Measurements from ENCODE around the gene UGT1A9. TPM values are rescaled to one million over a fixed set of nuclear protein-coding genes. Genes with fewer than 3 reads are reported as not detected.

UGT1A9 gene
- total RNA-seq, 1 experiment from 2014 or later = not detected

GRCh38 chr2:233819884-233820773, 148.4 kb downstream of the UGT1A9 start:
- no peak overlapping the region for H3K23ac ChIP-seq (ENCODE audit: insufficient read length, low read depth, low read length)
- peak; percentile 16 for DNase-seq
- no peaks in the 10 kb centered on the region; a peak in 1 of 5 replicates for H3K9me3 Mint-ChIP-seq
- no peak overlapping the region for H2BK120ac ChIP-seq (ENCODE audit: low read depth, low read length, poor library complexity, severe bottlenecking)
- no peak overlapping the region for H2BK20ac ChIP-seq (ENCODE audit: low read depth, low read length, poor library complexity, severe bottlenecking)
- H3K4me1 ChIP-seq (ENCODE audit: insufficient read depth, low read length) = no peaks in the 10 kb centered on the region
- H2BK5ac ChIP-seq (ENCODE audit: insufficient read length, low read length) = no peak overlapping the region
- H3T11ph ChIP-seq (ENCODE audit: low read length) = no peak overlapping the region
- H2BK15ac ChIP-seq (ENCODE audit: low read depth, low read length) = no peak overlapping the region
- no peak overlapping the region for H2BK12ac ChIP-seq (ENCODE audit: insufficient read length, low read depth, low read length)
- no peak overlapping the region for H2AFZ ChIP-seq (ENCODE audit: low read length)
- no peak overlapping the region for H3K9ac ChIP-seq (ENCODE audit: extremely low read depth, insufficient read length, low read length)
- no peak for TF ChIP-seq CTCF (conservative IDR thresholded peaks at IDR 0.05)
- no peaks in the 10 kb centered on the region for H3K79me2 ChIP-seq (ENCODE audit: insufficient read depth, low read length)
- no peak overlapping the region for H3K56ac ChIP-seq (ENCODE audit: insufficient read length, low read depth, low read length)
- no peak overlapping the region for H3K27ac ChIP-seq (ENCODE audit: insufficient read length, low read depth, low read length)
- no peaks in the 10 kb centered on the region for H3K79me1 ChIP-seq (ENCODE audit: insufficient read depth, low read depth, low read length, poor library complexity, severe bottlenecking)
- no peak overlapping the region for H3K4me3 Mint-ChIP-seq
- peaks cover 1% of the 10 kb centered on the region; the same call in 1 of the 2 replicates for H3K27me3 Mint-ChIP-seq (ENCODE audit: low read depth)
- no peaks in the 10 kb centered on the region for H3K23me2 ChIP-seq (ENCODE audit: insufficient read length, low read depth, low read length, poor library complexity, severe bottlenecking)
- no peak overlapping the region for H2AK5ac ChIP-seq (ENCODE audit: insufficient read length, low read length)
- H3K4me2 ChIP-seq (ENCODE audit: insufficient read depth, insufficient read length, low read length) = no peak overlapping the region
- no CpG with 5 or more reads among the region's 18 CpGs for WGBS (ENCODE audit: extremely low coverage, insufficient read length, low lambda C conversion rate)
- no peak overlapping the region for H3K18ac ChIP-seq (ENCODE audit: insufficient read length, low read depth, low read length)
- no peaks in the 10 kb centered on the region for H3K27me3 ChIP-seq (ENCODE audit: insufficient read depth, low read length)
- no peak overlapping the region for H4K5ac ChIP-seq (ENCODE audit: insufficient read length, low read depth, low read length)
- H3K4me1 Mint-ChIP-seq = no peaks in the 10 kb centered on the region; a peak in 1 of 4 replicates
- no peak overlapping the region for H3K27ac Mint-ChIP-seq
- H4K8ac ChIP-seq (replicated peaks; ENCODE audit: insufficient read length, low read depth, low read length) = no peak overlapping the region
- no peak overlapping the region; the same call in 1 of the 2 replicates for H3K14ac ChIP-seq (ENCODE audit: insufficient read depth, low read length)
- no peaks in the 10 kb centered on the region for H3K9me3 ChIP-seq (ENCODE audit: control insufficient read depth, low read depth, low read length)
- H3K4ac ChIP-seq (ENCODE audit: low read depth, low read length) = no peak overlapping the region
- no peak overlapping the region for H4K91ac ChIP-seq (ENCODE audit: insufficient read length, low read depth, low read length)
- no peaks in the 10 kb centered on the region for H4K20me1 ChIP-seq (ENCODE audit: control insufficient read depth, insufficient read depth, insufficient read length)
- no peaks in the 10 kb centered on the region for H3K36me3 Mint-ChIP-seq (ENCODE audit: insufficient read depth in 1 of 3, low read depth in 3 of 3)

Data from H9 (cell line).